Measurements from ENCODE around the gene RICTOR. TPM values are rescaled to one million over a fixed set of nuclear protein-coding genes. Genes with fewer than 3 reads are reported as not detected.
A peak's percentile ranks its signal among the peaks of the same experiment; 100 is the strongest.

RICTOR gene
- total and polyA plus RNA-seq, 7 experiments from 2014 or later, result 16.2 to 96.2 (median 65.0) TPM

DNA sequence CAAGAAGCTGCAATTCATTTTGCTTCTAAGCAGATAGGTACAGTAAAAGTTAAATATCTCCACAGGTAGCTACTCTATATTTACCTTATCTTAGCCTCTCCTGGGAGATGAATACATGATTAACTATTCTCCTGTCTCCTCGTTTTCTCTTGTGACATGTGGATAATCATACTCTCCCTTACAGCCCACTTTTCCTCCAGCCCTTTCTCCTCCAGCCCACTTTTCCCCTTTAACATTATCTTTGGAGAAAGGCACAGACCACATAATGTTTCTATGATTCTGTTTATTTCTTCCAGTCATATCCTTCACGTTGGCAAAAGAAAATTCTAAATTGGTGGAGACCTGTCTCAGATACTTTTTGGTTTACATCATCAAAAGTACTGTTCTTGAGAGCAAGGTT lies 144.4 kb downstream of the RICTOR start:
- no peaks in the 10 kb centered on the region for H3K4me1 ChIP-seq (ENCODE audit: control insufficient read depth in 2 of 2, insufficient read depth in 2 of 2, low read length in 2 of 2)
- Mint-ChIP-seq H3K27ac (no peak overlapping the region), H3K4me1 (no peaks in the 10 kb centered on the region), H3K4me3 (no peak overlapping the region), H3K9me3 (peaks cover 0 to 4% (median 0%) of the 10 kb centered on the region in 11 donors), H3K27me3 (peaks cover 17 to 27% (median 19%) of the 10 kb centered on the region in 5 donors), H3K36me3 (peaks cover 0 to 3% (median 0%) of the 10 kb centered on the region in 5 donors)
- intact Hi-C loops (cut with micrococcal nuclease), result no loop called here
- H3K27ac ChIP-seq (ENCODE audit: low read depth, low read length), result no peak overlapping the region
- DNase-seq (no peak), ATAC-seq (no peak)
- H3K27me3 ChIP-seq (ENCODE audit: control insufficient read depth in 2 of 2, insufficient read depth in 2 of 2, low read length in 2 of 2), result no peaks in the 10 kb centered on the region
- ChIA-PET CTCF (no interaction called here), POLR2A (no interaction called here)
- H3K9me3 ChIP-seq (ENCODE audit: control insufficient read depth in 2 of 3, low read length in 3 of 3), result no peaks in the 10 kb centered on the region
- H3K36me3 ChIP-seq (ENCODE audit: control insufficient read depth in 2 of 3, insufficient read depth in 3 of 3, low read length in 3 of 3), result no peaks in the 10 kb centered on the region
- no peak overlapping the region for H3K4me3 ChIP-seq (ENCODE audit: low read length)

DNA sequence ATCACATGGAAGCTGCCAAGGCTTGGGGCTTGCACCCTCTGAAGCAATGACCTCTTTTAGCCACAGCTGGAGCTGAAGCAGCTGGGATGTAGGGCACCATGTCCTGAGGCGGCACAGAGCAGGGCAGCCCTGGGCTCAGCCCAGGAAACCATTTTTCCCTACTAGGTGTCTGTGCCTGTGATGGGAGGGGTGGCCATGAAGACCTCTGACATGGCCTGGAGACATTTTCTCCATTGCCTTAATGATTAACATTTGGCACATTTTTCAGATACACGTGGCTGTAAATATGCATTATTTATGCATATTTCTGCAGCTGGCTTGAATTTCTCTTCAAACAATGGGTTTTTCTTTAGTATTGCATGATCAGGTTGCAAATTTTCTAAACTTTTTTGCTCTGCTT lies 146.7 kb downstream of the RICTOR start:
- H3K36me3 Mint-ChIP-seq, result peaks cover 0 to 3% (median 0%) of the 10 kb centered on the region in 5 donors
- no peak for ATAC-seq
- CTCF ChIA-PET, result no interaction called here

DNA sequence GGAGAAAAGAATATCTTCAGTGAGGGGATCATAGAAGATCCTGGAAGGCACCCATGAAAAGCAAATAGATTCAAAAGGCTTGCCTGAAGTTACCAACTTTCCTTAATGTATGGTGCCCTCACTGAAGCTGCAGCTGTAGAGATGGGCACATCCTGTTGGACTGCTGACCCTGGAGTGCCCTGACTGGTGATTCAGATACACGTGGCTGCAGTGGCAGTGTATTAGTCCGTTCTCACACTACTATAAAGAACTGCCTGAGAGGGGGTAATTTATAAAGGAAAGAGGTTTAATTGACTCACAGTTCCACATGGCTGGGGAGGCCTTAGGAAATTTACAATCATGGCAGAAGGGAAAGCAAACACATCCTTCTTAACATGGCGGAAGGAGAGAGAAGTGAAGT lies 148.1 kb downstream of the RICTOR start:
- Mint-ChIP-seq H3K4me1 (peaks cover 0 to 3% (median 0%) of the 10 kb centered on the region in 7 donors), H3K27me3 (peaks cover 31 to 41% (median 36%) of the 10 kb centered on the region in 5 donors), H3K9me3 (peaks cover 0 to 4% (median 0%) of the 10 kb centered on the region in 11 donors), H3K36me3 (peaks cover 0 to 3% (median 0%) of the 10 kb centered on the region in 5 donors), H3K4me3 (no peak overlapping the region), H3K27ac (no peak overlapping the region)
- DNase-seq (no peak), ATAC-seq (no peak)
- Histone ChIP-seq H3K9me3 (ENCODE audit: control insufficient read depth in 2 of 3, low read length in 3 of 3) (no peaks in the 10 kb centered on the region), H3K4me1 (ENCODE audit: control insufficient read depth in 2 of 2, insufficient read depth in 2 of 2, low read length in 2 of 2) (no peaks in the 10 kb centered on the region), H3K27me3 (ENCODE audit: control insufficient read depth in 2 of 2, insufficient read depth in 2 of 2, low read length in 2 of 2) (no peaks in the 10 kb centered on the region), H3K27ac (ENCODE audit: low read depth, low read length) (no peak overlapping the region), H3K4me3 (ENCODE audit: low read length) (no peak overlapping the region), H3K36me3 (ENCODE audit: control insufficient read depth in 2 of 3, insufficient read depth in 3 of 3, low read length in 3 of 3) (no peaks in the 10 kb centered on the region)
- ChIA-PET POLR2A (no interaction called here), CTCF (interaction anchor here (1.0 kb wide), 1 partner anchor 484 kb away, joined by 3 read pairs; no protein-coding TSS in a partner anchor)
- intact Hi-C loops (cut with micrococcal nuclease), result no loop called here

More for the DNA sequence above, 146.7 kb downstream of the RICTOR start:
- Histone ChIP-seq H3K9me3 (ENCODE audit: control insufficient read depth in 2 of 3, low read length in 3 of 3) (no peaks in the 10 kb centered on the region), H3K4me1 (ENCODE audit: control insufficient read depth in 2 of 2, insufficient read depth in 2 of 2, low read length in 2 of 2) (no peaks in the 10 kb centered on the region), H3K36me3 (ENCODE audit: control insufficient read depth in 2 of 3, insufficient read depth in 3 of 3, low read length in 3 of 3) (no peaks in the 10 kb centered on the region), H3K27ac (ENCODE audit: low read depth, low read length) (no peak overlapping the region), H3K4me3 (ENCODE audit: low read length) (no peak overlapping the region), H3K27me3 (ENCODE audit: control insufficient read depth in 2 of 2, insufficient read depth in 2 of 2, low read length in 2 of 2) (no peaks in the 10 kb centered on the region)
- no peak for DNase-seq
- Mint-ChIP-seq H3K4me3 (no peak overlapping the region), H3K27ac (no peak overlapping the region), H3K4me1 (no peaks in the 10 kb centered on the region), H3K27me3 (peaks cover 25 to 36% (median 31%) of the 10 kb centered on the region in 5 donors), H3K9me3 (peaks cover 0 to 4% (median 0%) of the 10 kb centered on the region in 11 donors)
- POLR2A ChIA-PET, result interaction anchor here (0.6 kb wide), 1 partner anchor 58 kb away, joined by 3 read pairs; no protein-coding TSS in a partner anchor
- intact Hi-C loops (cut with micrococcal nuclease), result no loop called here

DNA sequence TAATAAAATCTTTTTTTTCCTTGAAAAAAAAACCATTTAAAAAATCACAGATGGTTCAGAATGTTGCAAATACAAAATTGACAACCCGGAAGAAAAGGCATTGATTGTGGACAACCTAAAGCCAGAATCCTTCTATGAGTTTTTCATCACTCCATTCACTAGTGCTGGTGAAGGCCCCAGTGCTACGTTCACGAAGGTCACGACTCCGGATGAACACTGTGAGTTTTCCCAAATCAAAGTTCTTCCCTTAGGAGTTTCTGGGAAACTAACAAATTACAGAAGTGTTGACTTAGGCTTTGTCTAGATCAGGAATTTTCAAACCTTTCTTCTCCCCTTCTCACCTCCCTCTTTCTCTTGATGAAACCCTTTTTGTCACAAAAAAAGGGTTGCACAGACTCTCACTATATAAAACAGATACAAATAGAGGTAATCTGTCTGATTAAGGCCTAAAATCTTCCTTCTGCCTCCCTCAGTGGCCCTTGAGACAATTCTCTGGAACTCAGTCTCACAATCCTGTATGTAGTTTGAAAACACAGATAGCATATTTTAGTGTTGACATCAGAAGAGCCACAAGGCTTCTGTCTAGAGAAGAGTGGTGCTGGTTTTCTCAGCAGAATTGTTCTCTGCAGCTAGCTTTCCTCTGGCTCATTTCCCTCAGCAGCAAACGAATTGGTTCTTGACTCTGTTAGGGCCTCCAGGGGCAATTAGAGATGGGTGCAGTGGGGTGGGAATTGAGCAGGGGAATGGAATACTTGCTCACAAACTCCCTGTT lies 148.9 kb downstream of the RICTOR start:
- H3K36me3 ChIP-seq (ENCODE audit: control insufficient read depth in 2 of 3, insufficient read depth in 3 of 3, low read length in 3 of 3), result no peaks in the 10 kb centered on the region
- Mint-ChIP-seq H3K36me3 (peaks cover 0 to 3% (median 0%) of the 10 kb centered on the region in 5 donors), H3K27ac (no peak overlapping the region), H3K4me3 (no peak overlapping the region), H3K27me3 (peaks cover 31 to 40% (median 36%) of the 10 kb centered on the region in 5 donors), H3K9me3 (peaks cover 0 to 4% (median 0%) of the 10 kb centered on the region in 11 donors), H3K4me1 (peaks cover 0 to 3% (median 0%) of the 10 kb centered on the region in 7 donors)
- H3K4me3 ChIP-seq (ENCODE audit: low read length), result no peak overlapping the region
- ChIA-PET CTCF (no interaction called here), POLR2A (no interaction called here)
- no peak for ATAC-seq
- H3K4me1 ChIP-seq (ENCODE audit: control insufficient read depth in 2 of 2, insufficient read depth in 2 of 2, low read length in 2 of 2), result no peaks in the 10 kb centered on the region
- no peak for DNase-seq
- H3K27ac ChIP-seq (ENCODE audit: low read depth, low read length), result no peak overlapping the region
- no peaks in the 10 kb centered on the region for H3K9me3 ChIP-seq (ENCODE audit: control insufficient read depth in 2 of 3, low read length in 3 of 3)
- intact Hi-C loops (cut with micrococcal nuclease), result no loop called here
- no peaks in the 10 kb centered on the region for H3K27me3 ChIP-seq (ENCODE audit: control insufficient read depth in 2 of 2, insufficient read depth in 2 of 2, low read length in 2 of 2)

DNA sequence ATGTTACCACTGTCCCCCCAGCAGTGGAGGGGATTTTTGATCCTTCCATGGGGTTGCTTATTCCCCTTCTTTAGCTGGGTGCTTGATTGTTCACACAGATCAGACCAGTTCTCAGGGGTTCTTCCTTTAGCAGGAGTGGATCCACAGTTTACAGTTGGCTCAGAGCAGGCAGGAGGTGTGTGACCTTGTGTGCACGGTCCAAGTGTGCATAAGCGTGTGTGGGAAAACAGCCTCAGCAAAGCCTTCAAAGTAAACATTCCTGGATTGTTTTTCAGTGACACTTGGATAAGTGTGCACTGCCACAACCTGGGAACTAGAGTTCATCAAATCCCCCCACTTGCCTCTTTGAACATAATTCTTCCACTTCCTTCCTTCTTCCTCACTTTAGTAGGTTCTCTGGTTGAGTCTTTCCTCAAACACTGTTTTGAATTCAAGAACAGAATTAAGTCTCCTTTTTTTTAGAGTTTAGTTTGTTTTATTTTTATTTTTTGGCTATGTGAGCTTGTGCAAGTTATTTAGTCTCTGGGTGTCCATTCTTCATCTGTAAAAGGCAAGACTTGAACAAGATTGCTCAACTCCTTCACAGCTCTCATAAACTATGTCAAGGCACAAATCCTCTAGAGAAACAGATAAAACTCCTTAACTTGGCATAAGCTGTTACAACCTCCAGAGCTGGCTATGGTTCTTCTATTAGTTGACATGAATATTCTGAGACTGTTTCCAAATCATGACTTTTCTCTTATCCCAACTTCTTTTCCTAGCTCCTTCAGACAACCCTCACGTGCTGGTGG lies 150.3 kb downstream of the RICTOR start:
- intact Hi-C loops (cut with micrococcal nuclease), result no loop called here
- H3K4me1 Mint-ChIP-seq, result peaks cover 0 to 3% (median 0%) of the 10 kb centered on the region in 7 donors
- H3K36me3 Mint-ChIP-seq, result peaks cover 0 to 3% (median 0%) of the 10 kb centered on the region in 5 donors
- CTCF ChIA-PET, result interaction anchor here (0.7 to 1.9 kb wide), 2 partner anchors 482 to 1843 kb away, joined by 3 to 5 read pairs; no protein-coding TSS in a partner anchor
- Histone ChIP-seq H3K27ac (ENCODE audit: low read depth, low read length) (no peak overlapping the region), H3K4me3 (ENCODE audit: low read length) (no peak overlapping the region), H3K4me1 (ENCODE audit: control insufficient read depth in 2 of 2, insufficient read depth in 2 of 2, low read length in 2 of 2) (no peaks in the 10 kb centered on the region), H3K36me3 (ENCODE audit: control insufficient read depth in 2 of 3, insufficient read depth in 3 of 3, low read length in 3 of 3) (no peaks in the 10 kb centered on the region), H3K27me3 (ENCODE audit: control insufficient read depth in 2 of 2, insufficient read depth in 2 of 2, low read length in 2 of 2) (no peaks in the 10 kb centered on the region), H3K9me3 (ENCODE audit: control insufficient read depth in 2 of 3, low read length in 3 of 3) (no peaks in the 10 kb centered on the region)
- peaks cover 31 to 40% (median 36%) of the 10 kb centered on the region in 5 donors for H3K27me3 Mint-ChIP-seq
- H3K27ac Mint-ChIP-seq, result no peak overlapping the region
- DNase-seq (no peak), ATAC-seq (no peak)
- H3K4me3 Mint-ChIP-seq, result no peak overlapping the region
- peaks cover 0 to 4% (median 0%) of the 10 kb centered on the region in 11 donors for H3K9me3 Mint-ChIP-seq
- POLR2A ChIA-PET, result no interaction called here

DNA sequence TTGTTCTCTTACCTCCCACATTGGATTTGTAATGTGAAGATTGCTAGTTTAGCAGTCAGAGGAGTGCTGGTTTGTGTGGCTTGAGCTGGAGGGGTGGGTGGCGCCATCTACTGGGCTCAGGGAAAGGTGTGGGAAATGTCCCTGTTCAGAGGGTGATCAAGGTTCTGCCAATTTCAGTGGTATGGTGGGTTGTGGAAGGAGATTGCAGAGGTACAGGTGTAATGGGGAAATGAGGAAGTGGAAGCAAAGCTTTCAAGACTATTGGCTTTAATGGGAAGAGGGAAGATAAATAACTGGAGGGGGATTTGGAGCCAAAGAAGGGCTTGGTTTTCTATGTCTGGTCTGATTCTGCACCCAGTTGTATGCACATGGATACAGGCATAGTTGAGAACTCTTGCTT lies 152.0 kb downstream of the RICTOR start:
- ATAC-seq (peak; percentile 73), DNase-seq (peak in 8 of 9 donors; percentile 10 to 35 (median 23))
- no peaks in the 10 kb centered on the region for H3K27me3 ChIP-seq (ENCODE audit: control insufficient read depth in 2 of 2, insufficient read depth in 2 of 2, low read length in 2 of 2)
- peaks cover 0 to 3% (median 0%) of the 10 kb centered on the region in 7 donors for H3K4me1 Mint-ChIP-seq
- no peak overlapping the region for H3K27ac ChIP-seq (ENCODE audit: low read depth, low read length)
- H3K4me1 ChIP-seq (ENCODE audit: control insufficient read depth in 2 of 2, insufficient read depth in 2 of 2, low read length in 2 of 2), result no peaks in the 10 kb centered on the region
- intact Hi-C loops (cut with micrococcal nuclease), result loop anchor here (1.0 kb wide), 1 partner anchor 481 kb away; no protein-coding TSS in a partner anchor
- no peak overlapping the region for H3K27ac Mint-ChIP-seq
- peaks cover 25 to 40% (median 37%) of the 10 kb centered on the region in 5 donors for H3K27me3 Mint-ChIP-seq
- no peak overlapping the region for H3K4me3 ChIP-seq (ENCODE audit: low read length)
- ChIA-PET CTCF (interaction anchor here (1.0 to 3.2 kb wide), 2 partner anchors 481 to 501 kb away, joined by 4 to 20 read pairs; no protein-coding TSS in a partner anchor), POLR2A (no interaction called here)
- peaks cover 0 to 4% (median 0%) of the 10 kb centered on the region in 11 donors for H3K9me3 Mint-ChIP-seq
- no peak overlapping the region for H3K4me3 Mint-ChIP-seq
- H3K9me3 ChIP-seq (ENCODE audit: control insufficient read depth in 2 of 3, low read length in 3 of 3), result no peaks in the 10 kb centered on the region
- H3K36me3 Mint-ChIP-seq, result no peaks in the 10 kb centered on the region
- H3K36me3 ChIP-seq (ENCODE audit: control insufficient read depth in 2 of 3, insufficient read depth in 3 of 3, low read length in 3 of 3), result no peaks in the 10 kb centered on the region

Measured in naive thymus-derived CD4-positive, alpha-beta T cell (primary cell).